Measurements from ENCODE around the gene OIT3.

Gene OIT3

DNA sequence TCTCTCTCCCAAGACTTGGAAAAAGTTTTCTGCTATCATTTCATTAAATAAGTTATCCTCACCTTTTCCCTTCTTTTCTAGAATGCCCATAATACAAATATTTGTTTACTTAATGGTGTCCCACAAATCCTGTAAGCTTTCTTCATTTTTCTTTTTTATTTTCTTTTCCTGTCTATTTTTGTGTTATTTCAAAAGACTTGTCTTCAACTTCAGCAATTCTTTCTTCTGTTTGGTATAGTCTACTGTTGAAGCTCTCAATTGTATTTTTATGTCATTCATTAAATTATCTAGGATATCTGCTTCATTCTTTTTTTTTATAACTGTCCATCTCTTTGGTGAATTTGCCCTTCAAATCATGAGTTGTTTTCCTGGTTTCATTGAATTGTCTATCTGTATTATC, 86.2 kb downstream of the OIT3 start:
- TF ChIP-seq, protein P1, sequence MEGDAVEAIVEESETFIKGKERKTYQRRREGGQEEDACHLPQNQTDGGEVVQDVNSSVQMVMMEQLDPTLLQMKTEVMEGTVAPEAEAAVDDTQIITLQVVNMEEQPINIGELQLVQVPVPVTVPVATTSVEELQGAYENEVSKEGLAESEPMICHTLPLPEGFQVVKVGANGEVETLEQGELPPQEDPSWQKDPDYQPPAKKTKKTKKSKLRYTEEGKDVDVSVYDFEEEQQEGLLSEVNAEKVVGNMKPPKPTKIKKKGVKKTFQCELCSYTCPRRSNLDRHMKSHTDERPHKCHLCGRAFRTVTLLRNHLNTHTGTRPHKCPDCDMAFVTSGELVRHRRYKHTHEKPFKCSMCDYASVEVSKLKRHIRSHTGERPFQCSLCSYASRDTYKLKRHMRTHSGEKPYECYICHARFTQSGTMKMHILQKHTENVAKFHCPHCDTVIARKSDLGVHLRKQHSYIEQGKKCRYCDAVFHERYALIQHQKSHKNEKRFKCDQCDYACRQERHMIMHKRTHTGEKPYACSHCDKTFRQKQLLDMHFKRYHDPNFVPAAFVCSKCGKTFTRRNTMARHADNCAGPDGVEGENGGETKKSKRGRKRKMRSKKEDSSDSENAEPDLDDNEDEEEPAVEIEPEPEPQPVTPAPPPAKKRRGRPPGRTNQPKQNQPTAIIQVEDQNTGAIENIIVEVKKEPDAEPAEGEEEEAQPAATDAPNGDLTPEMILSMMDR (IDR thresholded peaks at IDR 0.05; ENCODE audit: extremely low read depth, missing control alignments): no peak
- no peak for DNase-seq (ENCODE audit: low spot score)

DNA sequence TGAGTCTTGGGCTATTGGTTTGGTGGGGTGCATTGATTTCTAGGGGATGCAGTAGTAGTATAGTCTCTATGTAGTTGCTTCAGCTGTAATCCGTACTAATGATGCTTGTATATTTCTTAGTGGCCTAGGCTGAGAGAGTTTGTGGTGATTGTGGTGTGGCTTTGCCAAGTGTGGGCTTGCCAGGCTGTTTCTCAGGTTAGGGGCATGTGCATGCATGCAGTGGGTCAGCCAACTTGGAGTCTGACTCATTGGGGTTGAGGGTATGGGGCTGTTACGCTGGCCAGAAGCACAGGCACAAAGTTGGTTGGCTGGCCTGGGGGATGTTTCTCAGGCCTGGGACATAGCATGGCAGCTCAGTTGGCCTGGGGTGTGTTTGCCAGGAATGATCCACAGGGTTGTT, 86.8 kb downstream of the OIT3 start:
- TF ChIP-seq, protein P1 (IDR thresholded peaks at IDR 0.05; ENCODE audit: extremely low read depth, missing control alignments): no peak

DNA sequence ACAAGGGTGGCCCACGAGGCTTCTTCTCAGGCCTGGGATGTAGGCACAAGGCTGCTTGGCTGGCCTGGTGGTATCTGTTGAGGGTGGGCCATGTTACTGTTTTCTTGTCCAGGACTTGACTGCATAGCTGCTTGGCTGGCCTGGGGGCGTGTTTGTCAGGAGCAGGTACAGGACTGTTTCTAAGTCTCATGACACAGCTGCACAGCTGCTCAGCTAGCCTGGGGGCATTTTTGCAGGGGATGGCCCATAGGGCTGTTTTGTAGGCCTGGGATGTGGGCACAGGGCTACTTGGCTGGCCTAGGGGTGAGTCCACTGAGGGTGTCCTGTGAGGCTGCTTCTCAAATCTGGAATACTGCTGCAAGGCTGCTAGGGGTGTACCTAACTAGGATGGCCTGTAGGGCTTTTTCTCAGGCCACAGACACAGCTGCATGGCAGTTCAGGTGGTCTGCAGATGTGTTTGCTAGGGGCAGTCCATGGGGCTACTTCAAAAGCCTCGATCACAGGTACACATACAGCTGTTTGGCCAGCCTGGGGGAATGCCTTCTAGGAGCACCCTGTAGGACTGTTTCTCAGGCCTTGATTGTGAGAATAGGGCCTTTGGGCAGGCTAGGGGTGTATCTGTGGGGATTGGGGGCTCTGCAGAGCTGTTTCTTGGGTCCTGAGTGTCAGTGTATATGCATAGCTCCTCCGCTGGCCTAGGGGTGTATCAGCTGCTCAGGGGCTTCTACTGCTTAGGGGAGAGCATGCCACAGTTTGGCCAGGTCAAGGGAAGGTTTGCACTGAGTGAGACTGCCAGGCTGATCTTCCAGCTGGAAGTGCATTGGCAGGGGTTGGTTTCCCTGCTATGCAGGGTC, 87.7 kb downstream of the OIT3 start:
- TF ChIP-seq, protein P1 (IDR thresholded peaks at IDR 0.05; ENCODE audit: extremely low read depth, missing control alignments): no peak
- no peak for DNase-seq (ENCODE audit: low spot score)

More for the DNA sequence above, 86.8 kb downstream of the OIT3 start:
- DNase-seq (ENCODE audit: low spot score): no peak

DNA sequence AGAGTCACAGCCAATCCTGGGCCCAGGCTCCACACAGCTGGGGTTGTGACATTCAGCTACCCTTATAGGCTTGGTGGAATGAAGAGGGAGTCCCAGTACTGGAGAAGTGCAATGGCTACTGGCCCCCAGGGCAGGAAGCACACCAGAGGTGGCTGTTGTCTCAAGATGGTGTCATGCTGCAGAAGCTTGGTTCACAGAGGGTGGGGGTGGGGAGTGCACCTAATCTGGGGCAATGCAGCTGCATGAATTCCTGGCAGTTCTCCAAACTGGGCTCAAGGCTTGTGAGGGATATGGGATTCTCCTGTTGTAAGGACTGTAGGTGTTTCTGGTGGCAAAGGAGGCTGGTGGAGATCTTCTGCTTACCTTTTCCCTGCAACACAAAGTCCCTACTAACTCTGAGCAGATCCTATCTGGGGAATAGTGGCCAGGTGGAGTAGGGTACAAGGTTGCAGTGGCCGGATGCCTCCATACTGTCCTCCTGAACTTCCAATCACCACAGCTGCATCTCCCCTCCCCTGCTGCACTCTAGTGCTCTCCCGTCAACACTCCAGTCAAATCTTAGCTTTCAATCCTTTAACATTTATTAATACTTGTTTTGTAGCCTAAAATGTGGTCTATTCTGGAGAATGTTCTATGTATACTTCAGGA, 88.5 kb downstream of the OIT3 start:
- TF ChIP-seq, protein P1 (IDR thresholded peaks at IDR 0.05; ENCODE audit: extremely low read depth, missing control alignments): no peak
- no peak for DNase-seq (ENCODE audit: low spot score)

Data from GM20000 (cell line).